Motor neuron (in vitro differentiated cells): ENCODE results near the gene TSN. TPM values are rescaled to one million over a fixed set of nuclear protein-coding genes. Genes with fewer than 3 reads are reported as not detected.
"Not testable (repeated sequence)": the region's sequence is repeated elsewhere in the genome, so short reads cannot be mapped to it uniquely, and the experiment has no call there.

Source experiments
- ATAC-seq, 8 experiments: fragments of 200-7000 bp; cut with Tn5 transposase; replicated peaks in 6 of 8; 2 replicates each; pipeline ENCODE4 v1.8.0; 2021; ENCODE audit warnings: mild to moderate bottlenecking in 8 of 8, moderate library complexity in 8 of 8
- H3K27ac ChIP-seq, 2 donors: fragments of 250-450 bp; sonication (Bioruptor Pico); 2 replicates each; pipeline ENCODE4 v1.9.0; 2021; ENCODE audit warnings: antibody characterized with exemption in 2 of 2, mild to moderate bottlenecking in 2 of 2, moderate library complexity in 1 of 2
- H3K4me1 ChIP-seq, 2 donors: fragments of 250-450 bp; sonication (Bioruptor Pico); replicated peaks in 1 of 2; 2 replicates each; pipeline ENCODE4 v1.6.1; 2021; ENCODE audit warnings: antibody characterized with exemption in 2 of 2, mild to moderate bottlenecking in 2 of 2, moderate library complexity in 1 of 2
- H3K4me3 ChIP-seq, 5 donors: fragments of 250-450 bp; sonication (Bioruptor Pico); 2 replicates each; pipeline ENCODE4 v1.9.0; 2021; ENCODE audit warnings: antibody characterized with exemption in 5 of 5, mild to moderate bottlenecking in 5 of 5, moderate library complexity in 4 of 5
- WGBS, 10 experiments: fragments of 450-650 bp; shearing (Covaris generic); methylation state at CpG; one replicate each; pipeline ENCODE4 v1.0.0; 2022; 5-methylcytosine and 5-hydroxymethylcytosine counted together
- in situ Hi-C, 9 experiments: fragments of 400-800 bp; cut with MboI; loops; one replicate each; pipeline ENCODE4 v1.15.0; 2021; ENCODE audit warnings: low sequenced_read_pairs in 9 of 9, low pct_unique_long_range_greater_than_20kb in 2 of 9; ENCODE audit not compliant: unreplicated experiment in 9 of 9
- total RNA-seq, 8 experiments: library from RNA; unstranded; fragments of 300-600 nt; gene quantifications; 2 replicates each; pipeline versions ENCODE4 v1.2.3 to v1.2.4, GENCODE V29; 2022

Gene TSN
- total RNA-seq, 8 experiments from 2014 or later: 46.7 to 72.2 (median 58.8) TPM

- in situ Hi-C loops: loop anchor here in 2 of 9 experiments (25.0 kb wide), 3 partner anchors 111 to 336 kb away; partner anchors contain the start of gene RNU4ATAC (in 2 of the 2)
- Histone ChIP-seq H3K4me3 (no peak overlapping the region), H3K4me1 (no peaks in the 10 kb centered on the region), H3K27ac (no peak overlapping the region)
- 20 to 100% (median 90%) methylated on average over 1 to 4 of the region's 5 CpGs; no CpG with 5 or more reads in 5 of the 10 experiments for WGBS, 10 experiments
- no peak for ATAC-seq
These were observed 32.1 kb upstream of the TSN start for GRCh38 chr2:121723316-121723715.

GRCh38 chr2:121727332-121727731 lies 28.1 kb upstream of the TSN start:
- in situ Hi-C loops: no loop called here
- WGBS, 10 experiments: 88 to 100% (median 95%) methylated on average over 1 to 2 of the region's 2 CpGs; no CpG with 5 or more reads in 5 of the 10 experiments

DNA sequence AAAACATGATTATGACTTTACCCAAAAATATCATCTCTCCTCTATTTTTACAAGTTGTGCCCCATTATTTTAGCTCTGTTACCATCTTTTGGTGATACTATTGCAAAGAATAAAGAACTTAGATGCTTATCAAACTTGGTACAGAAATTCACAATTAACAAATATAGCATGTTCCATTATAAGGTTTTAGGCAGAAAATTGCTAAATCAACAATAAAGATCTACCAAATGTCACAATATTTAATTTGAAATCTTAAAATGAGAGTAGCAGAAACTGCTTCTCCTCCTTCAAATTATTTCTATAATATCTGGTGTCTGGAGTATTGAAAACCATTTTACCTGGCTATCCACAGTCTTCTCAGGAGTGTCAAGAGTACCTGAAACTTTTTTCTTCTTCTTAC lies 27.5 kb upstream of the TSN start:
- in situ Hi-C loops: no loop called here

More at GRCh38 chr2:121727332-121727731, 28.1 kb upstream of the TSN start:
- H3K4me1 ChIP-seq: no peaks in the 10 kb centered on the region
- ATAC-seq: no peak
- no peak overlapping the region for H3K27ac ChIP-seq
- H3K4me3 ChIP-seq: no peak overlapping the region

GRCh38 chr2:121731366-121731765 lies 24.1 kb upstream of the TSN start:
- Histone ChIP-seq H3K27ac (no peak overlapping the region), H3K4me1 (peaks cover 0 to 6% of the 10 kb centered on the region in 2 donors), H3K4me3 (no peak overlapping the region)
- no peak for ATAC-seq
- in situ Hi-C loops: no loop called here
- 84 to 100% (median 95%) methylated on average over 3 to 6 of the region's 6 CpGs; no CpG with 5 or more reads in 5 of the 10 experiments for WGBS, 10 experiments

More for the DNA sequence above, 27.5 kb upstream of the TSN start:
- H3K4me1 ChIP-seq: no peaks in the 10 kb centered on the region
- no peak for ATAC-seq
- H3K4me3 ChIP-seq: no peak overlapping the region
- H3K27ac ChIP-seq: no peak overlapping the region

- H3K27ac ChIP-seq, H3K4me1 ChIP-seq, H3K4me3 ChIP-seq, ATAC-seq, in situ Hi-C loops: not testable (repeated sequence)
- WGBS, 10 experiments: 67 to 100% (median 94%) methylated on average over 1 to 6 of the region's 11 CpGs; no CpG with 5 or more reads in 1 of the 10 experiments
These were observed 20.9 kb upstream of the TSN start for GRCh38 chr2:121734544-121734943.

GRCh38 chr2:121735518-121736074 lies 19.9 kb upstream of the TSN start:
- Histone ChIP-seq H3K4me1 (peaks cover 0 to 6% of the 10 kb centered on the region in 2 donors), H3K4me3 (peak overlapping the region; percentile 49 to 83 (median 77)), H3K27ac (no peak overlapping the region)
- WGBS, 10 experiments: 1 to 46% (median 28%) methylated on average over 5 to 10 of the region's 10 CpGs
- ATAC-seq: no peak
- in situ Hi-C loops: no loop called here

GRCh38 chr2:121736140-121736461 lies 19.4 kb upstream of the TSN start:
- WGBS, 10 experiments: 0 to 20% (median 0%) methylated on average over 1 to 8 of the region's 8 CpGs; no CpG with 5 or more reads in 1 of the 10 experiments
- Histone ChIP-seq H3K27ac (peak overlapping the region; percentile 48 to 88), H3K4me1 (peaks cover 0 to 6% of the 10 kb centered on the region in 2 donors), H3K4me3 (peak overlapping the region; percentile 49 to 83 (median 77))
- ATAC-seq: no peak
- in situ Hi-C loops: no loop called here

DNA sequence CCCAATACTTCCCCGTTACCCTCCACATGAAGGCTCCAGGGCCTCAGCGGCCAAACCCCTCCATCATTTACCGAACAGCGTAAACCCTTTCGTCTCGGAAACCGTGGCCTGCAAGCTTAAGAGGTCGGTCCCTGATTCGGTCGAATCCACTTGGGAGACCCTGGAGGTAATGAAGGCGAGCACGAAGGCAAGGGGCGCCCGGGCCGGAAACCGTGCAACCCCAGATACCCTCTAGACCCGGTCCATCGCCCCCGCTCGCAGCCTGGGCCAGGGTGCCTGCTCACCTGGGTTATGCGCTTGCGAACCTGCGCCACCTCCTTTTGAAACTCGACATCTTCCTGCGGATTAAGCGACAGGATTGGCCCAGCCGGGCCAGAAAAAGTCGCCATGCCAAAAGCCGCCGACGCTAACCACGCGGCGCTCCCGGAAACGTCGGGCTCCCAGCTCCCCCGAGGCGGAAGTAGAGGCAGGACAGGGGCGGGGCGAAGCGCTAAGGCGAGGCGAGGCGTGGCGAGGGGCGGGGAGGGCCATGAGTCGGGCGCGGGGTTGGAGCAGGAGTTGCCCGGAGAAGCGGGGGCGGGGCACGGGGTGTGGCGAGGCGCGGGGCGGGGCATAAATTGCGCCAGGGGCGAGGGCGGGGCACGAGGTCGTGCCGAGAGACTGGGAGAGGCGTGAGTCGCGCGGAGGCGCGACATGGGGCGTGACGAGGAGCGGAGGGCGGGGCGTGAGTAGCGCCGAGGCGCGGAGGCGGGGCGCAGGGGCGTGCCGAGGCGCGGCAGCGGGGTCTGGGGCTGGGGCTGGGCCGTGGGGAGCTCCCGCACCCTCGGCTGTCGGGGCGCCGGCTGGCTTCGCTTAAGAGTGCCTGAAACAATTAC lies 18.8 kb upstream of the TSN start, which contains the start of gene NIFK:
TSS of gene NIFK (minus strand) at position 414 of the 875 bp plus-strand sequence. CDS start at position 389, 25 bp downstream.
- Histone ChIP-seq H3K4me3 (peak within 1 kb of the TSS; percentile 49 to 83 (median 77)), H3K4me1 (peaks cover 0 to 6% of the 10 kb centered on the region in 2 donors), H3K27ac (peak within 1 kb of the TSS; percentile 48 to 88)
- in situ Hi-C loops: no loop called here
- ATAC-seq: peak; percentile 94 to 97 (median 96)
- 0 to 7% (median 0%) methylated on average over 2 to 15 of the region's 93 CpGs; no CpG with 5 or more reads in 2 of the 10 experiments for WGBS, 10 experiments

GRCh38 chr2:121740973-121741372 lies 14.5 kb upstream of the TSN start:
- H3K27ac ChIP-seq: no peak overlapping the region
- in situ Hi-C loops: no loop called here
- ATAC-seq: no peak
- no peaks in the 10 kb centered on the region for H3K4me1 ChIP-seq
- no peak overlapping the region for H3K4me3 ChIP-seq
- 44 to 85% (median 70%) methylated on average over 1 to 4 of the region's 6 CpGs; no CpG with 5 or more reads in 4 of the 10 experiments for WGBS, 10 experiments

- no peak overlapping the region for H3K27ac ChIP-seq
- no peak overlapping the region for H3K4me3 ChIP-seq
- no peak for ATAC-seq
- 67 to 100% (median 93%) methylated on average over 1 to 3 of the region's 3 CpGs; no CpG with 5 or more reads in 3 of the 10 experiments for WGBS, 10 experiments
- in situ Hi-C loops: no loop called here
- no peaks in the 10 kb centered on the region for H3K4me1 ChIP-seq
These were observed 14.0 kb upstream of the TSN start for GRCh38 chr2:121741450-121741849.

- WGBS, 10 experiments: 58 to 80% (median 68%) methylated on average over 1 to 6 of the region's 6 CpGs; no CpG with 5 or more reads in 5 of the 10 experiments
- H3K4me1 ChIP-seq: no peaks in the 10 kb centered on the region
- ATAC-seq: no peak
- no peak overlapping the region for H3K27ac ChIP-seq
- in situ Hi-C loops: no loop called here
- H3K4me3 ChIP-seq: no peak overlapping the region
These were observed 9.3 kb upstream of the TSN start for GRCh38 chr2:121746071-121746578.

DNA sequence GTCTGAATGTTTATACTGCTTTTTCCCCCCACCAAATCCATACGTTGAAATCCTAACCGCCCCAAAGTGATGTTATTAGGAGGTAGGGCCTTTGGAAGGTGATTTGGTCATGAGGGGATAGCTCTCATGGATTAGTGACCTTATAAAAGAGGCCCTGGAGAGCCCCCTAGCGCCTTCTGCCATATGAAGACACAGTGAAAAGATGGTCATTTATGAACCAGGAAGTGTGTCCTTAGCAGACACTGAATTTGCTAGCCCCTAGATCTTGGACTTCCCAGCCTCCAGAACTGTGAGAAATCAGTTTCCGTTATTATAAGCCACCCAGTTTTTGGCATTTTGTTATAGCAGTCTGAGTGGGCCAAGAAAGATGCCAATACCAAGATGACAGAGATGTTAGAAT lies 7.2 kb upstream of the TSN start:
- in situ Hi-C loops: no loop called here
- no peaks in the 10 kb centered on the region for H3K4me1 ChIP-seq
- H3K27ac ChIP-seq: no peak overlapping the region
- peak in 3 of 8 experiments; percentile 74 to 89 (median 89) for ATAC-seq
- WGBS, 10 experiments: 12 to 90% (median 55%) methylated on average over 1 to 4 of the region's 4 CpGs; no CpG with 5 or more reads in 1 of the 10 experiments
- no peak overlapping the region for H3K4me3 ChIP-seq

DNA sequence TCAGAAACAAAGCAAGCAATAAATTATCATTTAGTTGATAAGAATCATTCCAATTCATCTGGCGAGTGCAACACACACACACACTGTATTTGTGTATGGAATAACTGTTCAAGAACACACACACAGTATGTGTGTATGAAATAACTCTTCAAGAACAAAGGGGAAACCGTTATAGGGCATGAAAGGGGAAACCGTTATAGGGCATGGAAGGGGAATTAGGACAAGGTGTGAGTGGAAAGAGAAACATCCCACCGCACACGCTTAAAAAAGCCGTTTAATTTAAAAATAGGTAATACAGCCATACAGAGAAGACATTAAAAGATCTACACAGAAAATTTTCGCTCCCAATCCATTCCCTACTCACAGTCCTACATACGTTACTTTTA lies 607 bp upstream of the TSN start:
- 0 to 10% (median 0%) methylated on average over 2 to 8 of the region's 8 CpGs; no CpG with 5 or more reads in 1 of the 10 experiments for WGBS, 10 experiments
- Histone ChIP-seq H3K4me3 (peak overlapping the region; percentile 68 to 96 (median 72)), H3K27ac (peak overlapping the region; percentile 74 to 97), H3K4me1 (peaks cover 12 to 16% of the 10 kb centered on the region in 2 donors)
- ATAC-seq: peak in 3 of 8 experiments; percentile 6 to 9 (median 8)
- in situ Hi-C loops: no loop called here
